Measurements from ENCODE around the gene APOC1. TPM values are rescaled to one million over a fixed set of nuclear protein-coding genes. Genes with fewer than 3 reads are reported as not detected.

The APOC1 gene
- polyA plus RNA-seq, 1 of the 3 experiments (the other 2 are of a cell fraction) = 2.7 TPM

DNA sequence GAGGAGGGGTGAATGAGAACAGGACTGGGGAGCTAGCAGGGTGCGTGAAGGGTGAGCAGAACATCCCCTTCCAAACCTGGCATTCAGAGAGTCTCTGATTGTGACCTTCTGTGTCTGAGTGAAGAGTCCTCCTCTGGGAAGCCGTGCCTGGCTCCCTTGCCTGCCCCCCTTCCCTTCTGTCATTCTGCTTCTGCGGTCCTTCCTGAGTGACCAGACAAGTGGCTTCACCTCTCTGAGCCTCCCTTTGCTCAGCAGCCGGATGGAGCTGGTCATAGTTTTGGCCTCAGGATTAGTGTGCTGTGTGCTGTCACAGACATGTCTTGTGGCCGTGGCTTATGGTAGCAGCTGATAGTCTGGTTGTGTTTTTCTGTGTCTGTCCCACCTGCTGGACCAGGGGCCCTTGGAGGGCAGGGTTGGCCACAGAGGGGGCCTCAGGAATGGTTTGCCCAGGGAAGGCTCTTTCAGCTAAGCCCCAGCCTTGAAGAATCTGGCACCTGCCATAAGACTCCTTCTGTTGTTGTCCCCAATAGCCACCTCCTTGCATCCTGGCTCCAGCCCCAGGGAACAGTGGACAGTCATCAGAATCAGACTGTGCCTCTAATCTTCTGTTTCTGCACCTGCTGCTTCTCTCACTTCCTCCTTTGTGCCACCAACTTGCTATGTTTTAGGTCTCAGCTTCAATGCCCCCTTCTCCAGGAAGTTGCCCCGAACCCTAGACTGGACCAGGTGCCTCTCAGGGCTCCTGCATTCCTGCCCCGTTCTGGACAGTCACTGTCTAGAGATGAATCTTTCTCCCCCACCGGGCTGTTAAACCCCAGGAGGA is 46.7 kb downstream of the APOC1 start:
- Histone ChIP-seq H3K79me2 (ENCODE audit: insufficient read depth) (peaks cover 67% of the 10 kb centered on the region), H3K27me3 (ENCODE audit: insufficient read depth) (no peaks in the 10 kb centered on the region), H3K4me2 (no peak overlapping the region), H3K4me3 (ENCODE audit: low read depth in 2 of 2, low read length in 1 of 2) (no peak overlapping the region), H3K27ac (ENCODE audit: low read depth in 2 of 2, low read length in 1 of 2) (no peak overlapping the region), H3K9ac (no peak overlapping the region), H3K4me1 (ENCODE audit: control insufficient read depth in 1 of 2, insufficient read depth in 2 of 2, low read depth in 1 of 2, low read length in 1 of 2) (peaks cover 0 to 15% of the 10 kb centered on the region in 2 experiments; a peak in 2 of 4 replicates), H3K36me3 (replicated peaks in 1 of 2; ENCODE audit: control insufficient read depth in 1 of 2, insufficient read depth in 2 of 2, low read length in 1 of 2) (peaks cover 11 to 18% of the 10 kb centered on the region in 2 experiments), H2AFZ (ENCODE audit: low read depth) (no peak overlapping the region), H4K20me1 (ENCODE audit: insufficient read depth) (peaks cover 55% of the 10 kb centered on the region), H3F3A (replicated peaks; ENCODE audit: insufficient read depth) (no peaks in the 10 kb centered on the region), H3K9me2 (no peaks in the 10 kb centered on the region), H3K9me3 (no peaks in the 10 kb centered on the region)
- CTCF ChIA-PET = interaction anchor here (1.1 to 1.8 kb wide), 4 partner anchors 10 to 226 kb away, joined by 3 to 4 read pairs (median 4); no protein-coding TSS in a partner anchor
- DNase-seq = no peak
- TF ChIP-seq, protein P1, sequence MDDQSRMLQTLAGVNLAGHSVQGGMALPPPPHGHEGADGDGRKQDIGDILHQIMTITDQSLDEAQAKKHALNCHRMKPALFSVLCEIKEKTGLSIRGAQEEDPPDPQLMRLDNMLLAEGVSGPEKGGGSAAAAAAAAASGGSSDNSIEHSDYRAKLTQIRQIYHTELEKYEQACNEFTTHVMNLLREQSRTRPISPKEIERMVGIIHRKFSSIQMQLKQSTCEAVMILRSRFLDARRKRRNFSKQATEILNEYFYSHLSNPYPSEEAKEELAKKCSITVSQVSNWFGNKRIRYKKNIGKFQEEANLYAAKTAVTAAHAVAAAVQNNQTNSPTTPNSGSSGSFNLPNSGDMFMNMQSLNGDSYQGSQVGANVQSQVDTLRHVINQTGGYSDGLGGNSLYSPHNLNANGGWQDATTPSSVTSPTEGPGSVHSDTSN (IDR thresholded peaks at IDR 0.05) = no peak
- TF ChIP-seq, protein P2, sequence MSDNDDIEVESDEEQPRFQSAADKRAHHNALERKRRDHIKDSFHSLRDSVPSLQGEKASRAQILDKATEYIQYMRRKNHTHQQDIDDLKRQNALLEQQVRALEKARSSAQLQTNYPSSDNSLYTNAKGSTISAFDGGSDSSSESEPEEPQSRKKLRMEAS (IDR thresholded peaks at IDR 0.05; ENCODE audit: low read depth) = no peak
- no peak for TF ChIP-seq SIN3A (IDR thresholded peaks at IDR 0.05; ENCODE audit: borderline replicate concordance, low read depth, low read length)
- TF ChIP-seq EP300 (IDR thresholded peaks at IDR 0.05; ENCODE audit: borderline replicate concordance in 1 of 2, low read depth in 1 of 2, low read length in 1 of 2) = no peak
- TF ChIP-seq MXI1 (IDR thresholded peaks at IDR 0.05; ENCODE audit: low read depth, low read length) = no peak
- TF ChIP-seq RXRA (IDR thresholded peaks at IDR 0.05; ENCODE audit: borderline replicate concordance, low read depth) = no peak
- TF ChIP-seq JUND (IDR thresholded peaks at IDR 0.05) = no peak
- TF ChIP-seq YY1 (IDR thresholded peaks at IDR 0.05; ENCODE audit: low read depth) = no peak
- TF ChIP-seq RCOR1 (IDR thresholded peaks at IDR 0.05; ENCODE audit: low read length) = no peak
- no peak for TF ChIP-seq SMC3 (IDR thresholded peaks at IDR 0.05; ENCODE audit: low read depth, low read length)
- TF ChIP-seq GATA2 (CRISPR knock-in tag; IDR thresholded peaks at IDR 0.05) = no peak
- TF ChIP-seq RFX5 (IDR thresholded peaks at IDR 0.05; ENCODE audit: low read length) = no peak
- TF ChIP-seq, protein P3, sequence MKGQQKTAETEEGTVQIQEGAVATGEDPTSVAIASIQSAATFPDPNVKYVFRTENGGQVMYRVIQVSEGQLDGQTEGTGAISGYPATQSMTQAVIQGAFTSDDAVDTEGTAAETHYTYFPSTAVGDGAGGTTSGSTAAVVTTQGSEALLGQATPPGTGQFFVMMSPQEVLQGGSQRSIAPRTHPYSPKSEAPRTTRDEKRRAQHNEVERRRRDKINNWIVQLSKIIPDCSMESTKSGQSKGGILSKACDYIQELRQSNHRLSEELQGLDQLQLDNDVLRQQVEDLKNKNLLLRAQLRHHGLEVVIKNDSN (IDR thresholded peaks at IDR 0.05; ENCODE audit: borderline replicate concordance, low read depth) = no peak
- TF ChIP-seq FOSL2 (IDR thresholded peaks at IDR 0.05; ENCODE audit: borderline replicate concordance, low read depth) = no peak
- TF ChIP-seq, protein P4, sequence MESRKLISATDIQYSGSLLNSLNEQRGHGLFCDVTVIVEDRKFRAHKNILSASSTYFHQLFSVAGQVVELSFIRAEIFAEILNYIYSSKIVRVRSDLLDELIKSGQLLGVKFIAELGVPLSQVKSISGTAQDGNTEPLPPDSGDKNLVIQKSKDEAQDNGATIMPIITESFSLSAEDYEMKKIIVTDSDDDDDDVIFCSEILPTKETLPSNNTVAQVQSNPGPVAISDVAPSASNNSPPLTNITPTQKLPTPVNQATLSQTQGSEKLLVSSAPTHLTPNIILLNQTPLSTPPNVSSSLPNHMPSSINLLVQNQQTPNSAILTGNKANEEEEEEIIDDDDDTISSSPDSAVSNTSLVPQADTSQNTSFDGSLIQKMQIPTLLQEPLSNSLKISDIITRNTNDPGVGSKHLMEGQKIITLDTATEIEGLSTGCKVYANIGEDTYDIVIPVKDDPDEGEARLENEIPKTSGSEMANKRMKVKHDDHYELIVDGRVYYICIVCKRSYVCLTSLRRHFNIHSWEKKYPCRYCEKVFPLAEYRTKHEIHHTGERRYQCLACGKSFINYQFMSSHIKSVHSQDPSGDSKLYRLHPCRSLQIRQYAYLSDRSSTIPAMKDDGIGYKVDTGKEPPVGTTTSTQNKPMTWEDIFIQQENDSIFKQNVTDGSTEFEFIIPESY (IDR thresholded peaks at IDR 0.05; ENCODE audit: borderline replicate concordance, low read depth) = no peak
- TF ChIP-seq TCF12 (IDR thresholded peaks at IDR 0.05) = no peak
- no peak for TF ChIP-seq POLR2AphosphoS5 (IDR thresholded peaks at IDR 0.05; ENCODE audit: low read depth, low read length)
- TF ChIP-seq TAF1 (IDR thresholded peaks at IDR 0.05; ENCODE audit: borderline replicate concordance, low read depth, low read length) = no peak
- TF ChIP-seq CHD2 (IDR thresholded peaks at IDR 0.05; ENCODE audit: low read length, partially characterized antibody) = no peak
- POLR2A ChIA-PET = no interaction called here
- 83% methylated on average over 8 of the region's 8 CpGs for WGBS (ENCODE audit: low lambda C conversion rate)
